Jurkat, Clone E6-1 (cell line): ENCODE results near the gene IL23R. TPM values are rescaled to one million over a fixed set of nuclear protein-coding genes. Genes with fewer than 3 reads are reported as not detected.
"Not testable (repeated sequence)": the region's sequence is repeated elsewhere in the genome, so short reads cannot be mapped to it uniquely, and the experiment has no call there.

Experiments
- DNase-seq: peaks from one replicate; pipeline ENCODE4 v3.0.0-alpha.2; 2011; ENCODE audit warnings: low read depth, low spot score
- H3K4me3 ChIP-seq: 2 replicates; pipeline ENCODE4 v1.5.1; 2011; ENCODE audit warnings: mild to moderate bottlenecking, low read length, control low read depth, moderate library complexity
- polyA plus RNA-seq: library from polyadenylated mRNA; unstranded; fragments of >200 nt; gene quantifications from one replicate; pipeline ENCODE4 v1.2.1, GENCODE V29; 2012; ENCODE audit warnings: missing spikeins; ENCODE audit not compliant: insufficient read length, insufficient read depth

IL23R gene
- not detected for polyA plus RNA-seq

GRCh38 chr1:67166196-67166595 is at the start of gene IL23R:
Gene IL23R (plus strand): TSS chr1:67166454. CDS start chr1:67168121, 1,667 bp downstream.
- H3K4me3 ChIP-seq: no peak within 1 kb of the TSS

GRCh38 chr1:67118191-67118590 is 48.1 kb upstream of the IL23R start:
- no peak for DNase-seq
- H3K4me3 ChIP-seq: no peak overlapping the region

More at GRCh38 chr1:67166196-67166595, at the start of gene IL23R:
- DNase-seq: no peak

- DNase-seq: no peak
- H3K4me3 ChIP-seq: no peak overlapping the region
Observed at GRCh38 chr1:67118646-67119045, 47.6 kb upstream of the IL23R start.

- DNase-seq: no peak
- no peak overlapping the region for H3K4me3 ChIP-seq
Observed at GRCh38 chr1:67120855-67121619, 45.2 kb upstream of the IL23R start.

- no peak overlapping the region for H3K4me3 ChIP-seq
- no peak for DNase-seq
Observed at GRCh38 chr1:67124455-67124854, 41.8 kb upstream of the IL23R start.

GRCh38 chr1:67126111-67126746 is 40.0 kb upstream of the IL23R start:
- no peak for DNase-seq
- H3K4me3 ChIP-seq: no peak overlapping the region

GRCh38 chr1:67126974-67127373 is 39.3 kb upstream of the IL23R start:
- no peak for DNase-seq

GRCh38 chr1:67130673-67131072 is 35.6 kb upstream of the IL23R start:
- no peak for DNase-seq
- no peak overlapping the region for H3K4me3 ChIP-seq

More at GRCh38 chr1:67126974-67127373, 39.3 kb upstream of the IL23R start:
- no peak overlapping the region for H3K4me3 ChIP-seq

- no peak overlapping the region for H3K4me3 ChIP-seq
- DNase-seq: no peak
Observed at GRCh38 chr1:67133177-67133576, 33.1 kb upstream of the IL23R start.

- H3K4me3 ChIP-seq: no peak within 1 kb of the TSS
- DNase-seq: no peak
Observed at GRCh38 chr1:67134695-67135094, 31.6 kb upstream of the IL23R start, which contains the start of gene C1orf141. Gene C1orf141 (minus strand): TSS chr1:67134970. CDS start chr1:67127240, 7,730 bp downstream.

GRCh38 chr1:67135354-67135753 is 30.9 kb upstream of the IL23R start:
- DNase-seq: no peak
- no peak overlapping the region for H3K4me3 ChIP-seq

GRCh38 chr1:67137307-67137753 is 28.9 kb upstream of the IL23R start:
- H3K4me3 ChIP-seq: no peak overlapping the region
- DNase-seq: no peak

GRCh38 chr1:67138813-67139499 is 27.3 kb upstream of the IL23R start:
- no peak for DNase-seq
- H3K4me3 ChIP-seq: no peak overlapping the region

GRCh38 chr1:67140460-67140859 is 25.8 kb upstream of the IL23R start:
- DNase-seq: no peak

GRCh38 chr1:67141832-67142231 is 24.4 kb upstream of the IL23R start:
- not testable (repeated sequence) for DNase-seq, H3K4me3 ChIP-seq

More at GRCh38 chr1:67140460-67140859, 25.8 kb upstream of the IL23R start:
- H3K4me3 ChIP-seq: no peak overlapping the region

GRCh38 chr1:67142931-67143330 is 23.3 kb upstream of the IL23R start:
- no peak overlapping the region for H3K4me3 ChIP-seq
- no peak for DNase-seq

- H3K4me3 ChIP-seq: no peak overlapping the region
- no peak for DNase-seq
Observed at GRCh38 chr1:67143966-67144365, 22.3 kb upstream of the IL23R start.

GRCh38 chr1:67144696-67145095 is 21.6 kb upstream of the IL23R start:
- H3K4me3 ChIP-seq: no peak overlapping the region
- DNase-seq: peak; percentile 10

- H3K4me3 ChIP-seq: no peak overlapping the region
- DNase-seq: no peak
Observed at GRCh38 chr1:67146101-67146500, 20.2 kb upstream of the IL23R start.

GRCh38 chr1:67146539-67146938 is 19.7 kb upstream of the IL23R start:
- H3K4me3 ChIP-seq: no peak overlapping the region
- no peak for DNase-seq
